Activated T-helper 2 cell treated with anti-CD3 and anti-CD28 coated beads, Interferon-gamma antibody, Interleukin-2, Interleukin-4, amounts not matched to agents 10 μg/mL and 5 μg/mL and 100 μg/mL, durations not matched to agents 14 hours and 24 hours and 36 hours (primary cell): ENCODE measurements around the gene CDH13. TPM values are rescaled to one million over a fixed set of nuclear protein-coding genes. Genes with fewer than 3 reads are reported as not detected.

Source experiments
- DNase-seq: peaks from one replicate; pipeline ENCODE4 v3.0.0; 2021; ENCODE audit warnings: low spot score
- H3K27ac Mint-ChIP-seq: one replicate; pipeline ENCODE4 v1.8.0; 2021; ENCODE audit warnings: mixed read lengths
- H3K27me3 Mint-ChIP-seq: one replicate; pipeline ENCODE4 v1.8.0; 2021; ENCODE audit warnings: low read depth, mixed read lengths
- H3K36me3 Mint-ChIP-seq: one replicate; pipeline ENCODE4 v1.8.0; 2021; ENCODE audit warnings: low read depth, mixed read lengths
- H3K4me1 Mint-ChIP-seq: one replicate; pipeline ENCODE4 v1.8.0; 2021; ENCODE audit warnings: low read depth, mixed read lengths
- H3K4me3 Mint-ChIP-seq: one replicate; pipeline ENCODE4 v1.8.0; 2021; ENCODE audit warnings: low read depth, mild to moderate bottlenecking, moderate library complexity, mixed read lengths
- H3K9me3 Mint-ChIP-seq: one replicate; pipeline ENCODE4 v1.8.0; 2021; ENCODE audit warnings: mixed read lengths
- intact Hi-C: fragments of 100-400 bp; cut with micrococcal nuclease; formaldehyde crosslinking; loops from one replicate; pipeline ENCODE4 v1.15.1; 2023
- total RNA-seq: library from RNA; stranded (reverse); gene quantifications from 2 replicates; pipeline ENCODE4 v1.2.3, GENCODE V29; 2022

CDH13 gene
- total RNA-seq, 1 donor from 2014 or later, result not detected

- no peak for DNase-seq
Observed at GRCh38 chr16:83813823-83814658, 1187.3 kb downstream of the CDH13 start.

GRCh38 chr16:83814659-83814985 lies 1187.9 kb downstream of the CDH13 start:
- H3K4me1 Mint-ChIP-seq, result peaks cover 8% of the 10 kb centered on the region
- intact Hi-C loops, result no loop called here

More at GRCh38 chr16:83813823-83814658, 1187.3 kb downstream of the CDH13 start:
- peaks cover 11% of the 10 kb centered on the region for H3K4me1 Mint-ChIP-seq
- peaks cover 31% of the 10 kb centered on the region for H3K36me3 Mint-ChIP-seq
- H3K27ac Mint-ChIP-seq, result no peak overlapping the region
- H3K9me3 Mint-ChIP-seq, result no peaks in the 10 kb centered on the region
- H3K4me3 Mint-ChIP-seq, result no peak overlapping the region
- intact Hi-C loops, result no loop called here
- H3K27me3 Mint-ChIP-seq, result peaks cover 2% of the 10 kb centered on the region

DNA sequence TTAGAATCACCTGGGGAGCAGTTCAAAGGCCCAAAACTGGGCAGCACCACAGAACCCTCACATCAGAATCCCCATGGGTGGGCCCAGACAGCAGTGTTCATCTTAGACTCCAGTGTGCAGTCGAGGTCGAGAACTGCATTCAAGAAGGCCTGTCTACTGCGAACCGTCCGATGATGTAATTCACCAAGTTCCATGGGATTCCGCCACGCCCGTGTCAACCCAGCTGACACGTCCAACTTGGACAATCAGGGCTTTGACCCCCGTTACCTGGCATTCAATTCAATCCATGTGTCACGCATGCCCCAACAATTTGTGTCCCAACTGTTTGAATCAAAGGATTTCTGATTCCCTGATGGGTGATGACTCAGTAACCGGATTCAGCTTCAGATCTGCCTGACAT lies 1190.3 kb downstream of the CDH13 start:
- H3K27me3 Mint-ChIP-seq, result peaks cover 3% of the 10 kb centered on the region
- no peak overlapping the region for H3K27ac Mint-ChIP-seq
- H3K4me1 Mint-ChIP-seq, result no peaks in the 10 kb centered on the region
- no peak for DNase-seq
- no peaks in the 10 kb centered on the region for H3K9me3 Mint-ChIP-seq
- peaks cover 10% of the 10 kb centered on the region for H3K36me3 Mint-ChIP-seq
- H3K4me3 Mint-ChIP-seq, result no peak overlapping the region
- intact Hi-C loops, result no loop called here

More at GRCh38 chr16:83814659-83814985, 1187.9 kb downstream of the CDH13 start:
- Mint-ChIP-seq H3K27me3 (peaks cover 2% of the 10 kb centered on the region), H3K9me3 (no peaks in the 10 kb centered on the region), H3K27ac (no peak overlapping the region), H3K4me3 (no peak overlapping the region), H3K36me3 (peaks cover 28% of the 10 kb centered on the region)
- no peak for DNase-seq

- Mint-ChIP-seq H3K27ac (no peak overlapping the region), H3K36me3 (no peaks in the 10 kb centered on the region), H3K4me1 (no peaks in the 10 kb centered on the region), H3K4me3 (no peak overlapping the region), H3K9me3 (no peaks in the 10 kb centered on the region), H3K27me3 (peaks cover 3% of the 10 kb centered on the region)
- no peak for DNase-seq
- intact Hi-C loops, result no loop called here
Observed at GRCh38 chr16:83818276-83818675, 1191.5 kb downstream of the CDH13 start.

DNA sequence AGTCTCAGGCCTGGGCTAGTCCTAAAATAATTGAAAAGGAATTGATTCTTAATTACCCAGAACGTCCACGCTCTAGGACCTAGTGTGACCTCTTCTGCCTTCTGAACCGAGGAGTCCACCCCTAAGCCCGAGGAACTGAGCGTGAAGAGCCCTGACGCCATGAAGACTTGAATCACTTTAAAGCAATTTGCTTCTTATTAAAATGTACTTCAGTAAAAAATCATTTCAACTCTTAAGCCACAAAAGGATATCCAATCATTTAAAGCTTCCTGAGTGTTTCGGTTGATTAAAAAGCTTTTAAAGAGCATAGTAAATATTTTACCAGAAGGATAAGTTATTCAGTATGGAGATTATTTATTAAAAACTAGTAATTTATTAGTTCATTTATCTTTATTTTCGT lies 1192.6 kb downstream of the CDH13 start:
- Mint-ChIP-seq H3K4me3 (no peak overlapping the region), H3K9me3 (no peaks in the 10 kb centered on the region), H3K27ac (no peak overlapping the region), H3K4me1 (no peaks in the 10 kb centered on the region), H3K36me3 (no peaks in the 10 kb centered on the region), H3K27me3 (peaks cover 3% of the 10 kb centered on the region)
- intact Hi-C loops, result no loop called here
- no peak for DNase-seq

DNA sequence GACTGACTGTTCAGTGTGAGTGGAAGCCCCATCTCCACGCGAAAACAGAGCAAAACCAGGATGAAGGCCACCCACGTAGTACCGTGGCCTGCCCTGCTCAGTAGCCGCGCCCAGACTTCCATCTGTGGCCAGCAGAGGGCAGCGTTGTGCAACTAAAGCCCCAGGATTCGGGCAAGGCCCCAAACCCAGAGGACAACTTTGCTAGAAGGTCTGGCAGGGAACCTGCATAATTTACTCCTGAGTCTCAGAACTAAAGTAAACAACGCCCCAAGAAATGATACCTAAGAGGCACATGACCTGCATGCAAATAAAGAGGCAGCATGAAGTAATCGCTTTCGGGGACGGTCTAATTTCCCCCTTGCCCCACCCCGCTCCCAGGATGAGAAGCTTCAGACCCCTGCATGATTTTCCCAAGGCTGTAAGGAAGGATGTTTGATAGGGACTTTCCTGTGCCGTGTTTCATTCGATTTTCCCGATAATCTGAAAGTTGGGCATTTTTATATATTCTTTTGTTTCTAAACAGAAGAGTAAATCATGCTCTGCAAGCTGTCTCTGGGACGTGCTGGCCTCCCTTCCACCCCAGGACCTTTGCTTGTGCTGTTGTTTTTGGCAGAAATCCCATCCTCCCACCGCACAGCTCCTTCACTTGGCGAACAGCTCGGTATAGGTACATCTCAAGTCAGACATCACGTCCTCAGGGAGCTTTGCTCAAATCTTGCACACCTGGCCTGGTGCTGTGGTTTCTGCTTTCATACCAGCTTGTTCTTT lies 1199.6 kb downstream of the CDH13 start:
- no peaks in the 10 kb centered on the region for H3K36me3 Mint-ChIP-seq
- H3K27me3 Mint-ChIP-seq, result no peaks in the 10 kb centered on the region
- no peak overlapping the region for H3K4me3 Mint-ChIP-seq
- H3K27ac Mint-ChIP-seq, result no peak overlapping the region
- intact Hi-C loops, result loop anchor here (1.0 to 5.0 kb wide), 3 partner anchors 10 to 241 kb away; partner anchors contain the start of gene MLYCD
- DNase-seq, result peak; percentile 72
- H3K4me1 Mint-ChIP-seq, result peaks cover 6% of the 10 kb centered on the region
- H3K9me3 Mint-ChIP-seq, result no peaks in the 10 kb centered on the region

DNA sequence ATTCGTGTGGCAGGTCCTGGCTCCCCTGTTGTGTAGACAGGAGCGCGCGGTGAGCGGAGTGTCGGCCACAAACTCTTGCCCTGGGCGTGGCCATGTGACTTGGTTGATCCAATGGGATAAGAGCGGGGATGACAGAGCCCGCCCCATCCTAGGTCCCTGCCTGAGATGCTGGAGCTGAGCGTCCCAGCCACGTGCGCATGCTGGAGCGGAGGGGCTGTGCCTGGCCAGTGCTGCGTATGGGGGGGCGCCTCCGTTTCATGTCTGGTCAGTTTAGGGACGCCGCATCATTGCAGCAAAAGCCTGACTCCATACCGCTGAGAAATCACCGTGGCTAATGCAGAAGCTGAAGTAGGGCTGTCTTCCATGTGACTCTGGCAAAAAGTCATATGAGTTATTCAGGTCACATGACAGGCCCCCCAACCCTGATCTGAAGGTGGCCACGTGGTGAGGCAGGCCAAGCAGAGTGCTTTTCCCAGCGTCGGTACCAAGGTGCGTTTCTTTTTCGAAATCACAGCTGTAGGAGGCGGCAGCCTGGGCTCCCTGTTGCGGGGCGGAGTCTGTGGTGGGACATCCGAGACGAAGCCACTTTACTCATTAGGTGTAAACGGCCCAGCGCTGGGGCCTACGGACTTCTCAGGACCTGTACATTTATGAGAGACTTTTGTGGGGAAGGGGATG lies 1203.5 kb downstream of the CDH13 start:
- Mint-ChIP-seq H3K4me3 (no peak overlapping the region), H3K27ac (no peak overlapping the region), H3K36me3 (no peaks in the 10 kb centered on the region), H3K4me1 (peaks cover 13% of the 10 kb centered on the region), H3K27me3 (peaks cover 20% of the 10 kb centered on the region), H3K9me3 (no peaks in the 10 kb centered on the region)
- DNase-seq, result no peak
- intact Hi-C loops, result no loop called here

DNA sequence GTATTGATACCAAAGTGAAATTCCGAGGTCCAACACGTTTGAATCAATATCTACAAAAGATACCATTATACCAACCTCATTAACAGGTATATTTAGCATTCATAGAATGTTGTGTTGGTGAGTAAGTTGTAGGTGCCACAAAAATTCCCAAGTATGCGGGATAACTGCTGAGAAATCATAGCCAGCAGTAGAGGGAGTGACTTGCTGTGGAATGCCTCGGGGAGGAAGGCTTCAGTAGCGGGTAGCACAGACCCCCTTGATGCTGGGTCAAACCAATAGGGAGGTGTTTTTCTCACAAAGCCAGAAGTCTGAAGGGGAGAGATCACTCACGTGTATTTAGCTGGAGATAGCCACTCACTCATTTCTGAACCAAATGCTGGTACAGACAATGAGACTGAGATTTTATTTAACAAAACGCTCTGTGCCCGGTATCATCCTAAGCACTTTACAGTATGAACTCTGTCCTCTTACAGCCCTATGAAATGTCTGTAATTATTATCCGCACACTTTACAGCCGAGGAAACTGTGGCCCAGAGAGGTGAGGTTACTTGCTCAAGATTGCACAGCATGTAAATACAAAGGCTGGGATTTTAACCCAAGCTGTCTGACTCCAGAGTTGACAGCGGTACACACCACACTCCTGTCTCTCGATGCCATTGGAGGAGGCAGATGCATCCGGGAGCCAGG lies 1204.1 kb downstream of the CDH13 start:
- Mint-ChIP-seq H3K4me3 (no peak overlapping the region), H3K27ac (no peak overlapping the region), H3K9me3 (no peaks in the 10 kb centered on the region), H3K27me3 (peaks cover 21% of the 10 kb centered on the region), H3K4me1 (peaks cover 18% of the 10 kb centered on the region), H3K36me3 (no peaks in the 10 kb centered on the region)
- no peak for DNase-seq
- intact Hi-C loops, result no loop called here

- Mint-ChIP-seq H3K4me1 (peaks cover 21% of the 10 kb centered on the region), H3K9me3 (no peaks in the 10 kb centered on the region), H3K27me3 (peaks cover 23% of the 10 kb centered on the region), H3K4me3 (no peak overlapping the region), H3K36me3 (no peaks in the 10 kb centered on the region), H3K27ac (no peak overlapping the region)
- intact Hi-C loops, result no loop called here
- no peak for DNase-seq
Observed at GRCh38 chr16:83831456-83831987, 1204.8 kb downstream of the CDH13 start.

DNA sequence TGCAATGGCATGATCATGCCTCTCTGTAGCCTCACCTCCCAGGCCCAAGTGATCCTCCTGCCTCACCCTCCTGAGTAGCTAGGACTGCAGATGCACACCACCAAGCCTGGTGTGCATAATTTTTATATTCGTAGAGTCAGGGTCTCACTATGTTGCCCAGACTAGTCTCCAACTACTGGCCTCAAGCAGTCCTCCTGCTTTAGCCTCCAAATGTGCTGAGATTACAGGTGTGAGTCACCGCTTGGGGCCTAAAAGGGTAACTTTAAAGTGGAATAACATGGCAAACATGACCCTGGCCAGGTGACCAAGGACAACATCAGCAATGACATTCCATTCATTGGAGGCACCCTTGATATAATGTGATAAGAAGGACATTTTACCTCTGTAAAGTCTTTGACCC lies 1207.2 kb downstream of the CDH13 start:
- no peaks in the 10 kb centered on the region for H3K9me3 Mint-ChIP-seq
- intact Hi-C loops, result no loop called here
- H3K4me1 Mint-ChIP-seq, result peaks cover 27% of the 10 kb centered on the region
- no peak overlapping the region for H3K27ac Mint-ChIP-seq
- H3K27me3 Mint-ChIP-seq, result peaks cover 42% of the 10 kb centered on the region
- H3K4me3 Mint-ChIP-seq, result no peak overlapping the region
- no peak for DNase-seq
- H3K36me3 Mint-ChIP-seq, result no peaks in the 10 kb centered on the region

GRCh38 chr16:83835586-83836566 lies 1209.1 kb downstream of the CDH13 start:
- Mint-ChIP-seq H3K4me3 (no peak overlapping the region), H3K9me3 (no peaks in the 10 kb centered on the region), H3K27me3 (peaks cover 52% of the 10 kb centered on the region), H3K36me3 (no peaks in the 10 kb centered on the region), H3K27ac (no peak overlapping the region), H3K4me1 (peaks cover 27% of the 10 kb centered on the region)
- intact Hi-C loops, result loop anchor here (1.0 kb wide), 1 partner anchor 10 kb away; no protein-coding TSS in a partner anchor
- DNase-seq, result no peak
